ENCODE results near the gene PIP5K1B. TPM values are rescaled to one million over a fixed set of nuclear protein-coding genes. Genes with fewer than 3 reads are reported as not detected.

PIP5K1B gene
- total and polyA plus RNA-seq, 2 experiments from 2014 or later, result 3.7 to 10.2 TPM

GRCh38 chr9:68861436-68861835, 156.4 kb downstream of the PIP5K1B start:
- H3K9me2 ChIP-seq (replicated peaks; ENCODE audit: insufficient read depth), result no peaks in the 10 kb centered on the region
- H3K36me3 ChIP-seq (replicated peaks; ENCODE audit: insufficient read depth, low read depth), result no peaks in the 10 kb centered on the region
- 88% methylated on average over 9 of the region's 9 CpGs for WGBS (ENCODE audit: low lambda C conversion rate, missing lambda C conversion rate)
- no peaks in the 10 kb centered on the region for H3K9me3 ChIP-seq (ENCODE audit: low read depth)
- H4K20me1 ChIP-seq (ENCODE audit: insufficient read depth, poor library complexity, severe bottlenecking), result no peaks in the 10 kb centered on the region
- no peak for DNase-seq (ENCODE audit: low spot score)
- H3K4me2 ChIP-seq, result no peak overlapping the region
- no peak overlapping the region for H3K27ac ChIP-seq
- H3K4me3 ChIP-seq, result no peak overlapping the region
- H3K27me3 ChIP-seq, result no peaks in the 10 kb centered on the region
- H3K4me1 ChIP-seq (ENCODE audit: insufficient read depth), result no peaks in the 10 kb centered on the region
- no peaks in the 10 kb centered on the region for H3K79me2 ChIP-seq
- H2AFZ ChIP-seq, result no peak overlapping the region
- TF ChIP-seq EZH2 (IDR thresholded peaks at IDR 0.05; ENCODE audit: borderline replicate concordance) (no peak), CTCF (IDR thresholded peaks at IDR 0.05; ENCODE audit: poor library complexity) (no peak), EZH2phosphoT487 (IDR thresholded peaks at IDR 0.05; ENCODE audit: low read depth, severe bottlenecking, unreplicated experiment) (no peak)

GRCh38 chr9:68867066-68867465, 162.0 kb downstream of the PIP5K1B start:
- Histone ChIP-seq H3K4me2 (no peak overlapping the region), H3K9me3 (ENCODE audit: low read depth) (no peaks in the 10 kb centered on the region), H2AFZ (no peak overlapping the region), H3K36me3 (replicated peaks; ENCODE audit: insufficient read depth, low read depth) (no peaks in the 10 kb centered on the region), H3K4me1 (ENCODE audit: insufficient read depth) (no peaks in the 10 kb centered on the region), H3K4me3 (no peak overlapping the region), H4K20me1 (ENCODE audit: insufficient read depth, poor library complexity, severe bottlenecking) (no peaks in the 10 kb centered on the region), H3K79me2 (no peaks in the 10 kb centered on the region), H3K27ac (no peak overlapping the region), H3K9me2 (replicated peaks; ENCODE audit: insufficient read depth) (no peaks in the 10 kb centered on the region), H3K27me3 (no peaks in the 10 kb centered on the region)
- no peak for DNase-seq (ENCODE audit: low spot score)
- 95% methylated on average over 6 of the region's 6 CpGs for WGBS (ENCODE audit: low lambda C conversion rate, missing lambda C conversion rate)
- TF ChIP-seq EZH2 (IDR thresholded peaks at IDR 0.05; ENCODE audit: borderline replicate concordance) (no peak), CTCF (IDR thresholded peaks at IDR 0.05; ENCODE audit: poor library complexity) (no peak), EZH2phosphoT487 (IDR thresholded peaks at IDR 0.05; ENCODE audit: low read depth, severe bottlenecking, unreplicated experiment) (no peak)

GRCh38 chr9:68869022-68869421, 164.0 kb downstream of the PIP5K1B start:
- no peaks in the 10 kb centered on the region for H3K9me3 ChIP-seq (ENCODE audit: low read depth)
- TF ChIP-seq EZH2phosphoT487 (IDR thresholded peaks at IDR 0.05; ENCODE audit: low read depth, severe bottlenecking, unreplicated experiment), result no peak
- no peak for TF ChIP-seq EZH2 (IDR thresholded peaks at IDR 0.05; ENCODE audit: borderline replicate concordance)
- TF ChIP-seq CTCF (IDR thresholded peaks at IDR 0.05; ENCODE audit: poor library complexity), result no peak
- no peak overlapping the region for H3K4me2 ChIP-seq
- H4K20me1 ChIP-seq (ENCODE audit: insufficient read depth, poor library complexity, severe bottlenecking), result no peaks in the 10 kb centered on the region
- H3K4me1 ChIP-seq (ENCODE audit: insufficient read depth), result no peaks in the 10 kb centered on the region
- DNase-seq (ENCODE audit: low spot score), result no peak
- no peaks in the 10 kb centered on the region for H3K36me3 ChIP-seq (replicated peaks; ENCODE audit: insufficient read depth, low read depth)
- no peak overlapping the region for H3K27ac ChIP-seq
- no peak overlapping the region for H3K4me3 ChIP-seq
- no peaks in the 10 kb centered on the region for H3K79me2 ChIP-seq
- no peaks in the 10 kb centered on the region for H3K9me2 ChIP-seq (replicated peaks; ENCODE audit: insufficient read depth)
- no peak overlapping the region for H2AFZ ChIP-seq
- WGBS (ENCODE audit: low lambda C conversion rate, missing lambda C conversion rate), result 92% methylated on average over 3 of the region's 3 CpGs
- H3K27me3 ChIP-seq, result no peaks in the 10 kb centered on the region

GRCh38 chr9:68870086-68870485, 165.0 kb downstream of the PIP5K1B start:
- no peak for DNase-seq (ENCODE audit: low spot score)
- H3K4me3 ChIP-seq, result no peak overlapping the region
- no peaks in the 10 kb centered on the region for H3K4me1 ChIP-seq (ENCODE audit: insufficient read depth)
- no peak overlapping the region for H2AFZ ChIP-seq
- H3K27me3 ChIP-seq, result no peaks in the 10 kb centered on the region
- no peak overlapping the region for H3K27ac ChIP-seq
- no peak overlapping the region for H3K4me2 ChIP-seq
- WGBS (ENCODE audit: low lambda C conversion rate, missing lambda C conversion rate), result 73% methylated on average over 4 of the region's 4 CpGs
- H3K36me3 ChIP-seq (replicated peaks; ENCODE audit: insufficient read depth, low read depth), result no peaks in the 10 kb centered on the region
- no peaks in the 10 kb centered on the region for H3K9me3 ChIP-seq (ENCODE audit: low read depth)
- H3K9me2 ChIP-seq (replicated peaks; ENCODE audit: insufficient read depth), result no peaks in the 10 kb centered on the region
- H3K79me2 ChIP-seq, result no peaks in the 10 kb centered on the region
- TF ChIP-seq CTCF (IDR thresholded peaks at IDR 0.05; ENCODE audit: poor library complexity), result no peak
- no peak for TF ChIP-seq EZH2phosphoT487 (IDR thresholded peaks at IDR 0.05; ENCODE audit: low read depth, severe bottlenecking, unreplicated experiment)
- no peak for TF ChIP-seq EZH2 (IDR thresholded peaks at IDR 0.05; ENCODE audit: borderline replicate concordance)
- H4K20me1 ChIP-seq (ENCODE audit: insufficient read depth, poor library complexity, severe bottlenecking), result no peaks in the 10 kb centered on the region

Data from hepatocyte (in vitro differentiated cells).